Panc1 (cell line): ENCODE results near the gene DCAF17. TPM values are rescaled to one million over a fixed set of nuclear protein-coding genes. Genes with fewer than 3 reads are reported as not detected.

ENCODE experiments used
- ATAC-seq: fragments of 200-7000 bp; cut with Tn5 transposase; 2 replicates; pipeline ENCODE4 v1.9.1; 2020; ENCODE audit warnings: mild to moderate bottlenecking, moderate library complexity
- BruUV-seq: library from RNA; stranded (reverse); fragments of 400-500 nt; replicated peaks from 2 replicates; lab custom pipeline; 2021; lab: Mats Ljungman, UMichigan
- CTCF ChIA-PET: fragments of 300-600 bp; sonication (Branson Sonifier 250); formaldehyde crosslinking; loops from one replicate; lab custom pipeline; 2022; ENCODE audit warnings: antibody characterized with exemption; lab: Charles Lee
- POLR2A ChIA-PET: fragments of 300-600 bp; sonication (Branson Sonifier 250); formaldehyde crosslinking; loops from one replicate; lab custom pipeline; 2022; ENCODE audit warnings: antibody characterized with exemption; lab: Charles Lee
- DNase-seq: peaks from one replicate; pipeline ENCODE4 v3.0.0-alpha.2; 2010; ENCODE audit warnings: low read depth, low spot score
- H3K27ac ChIP-seq: 2 replicates; pipeline ENCODE4 v1.5.1; 2011; ENCODE audit warnings: mild to moderate bottlenecking, low read length, inconsistent platforms
- H3K27me3 ChIP-seq: fragments of 200-500 bp; sonication (Bioruptor generic); 2 replicates; pipeline ENCODE4 v1.6.0; 2014; ENCODE audit warnings: low read length, inconsistent platforms; ENCODE audit not compliant: control insufficient read depth, insufficient read depth
- H3K36me3 ChIP-seq: fragments of 200-500 bp; sonication (Bioruptor generic); 2 replicates; pipeline ENCODE4 v1.5.1; 2014; ENCODE audit warnings: inconsistent platforms, mild to moderate bottlenecking, low read length, moderate library complexity; ENCODE audit not compliant: control insufficient read depth, insufficient read depth
- H3K4me1 ChIP-seq: 2 replicates; pipeline ENCODE4 v1.5.1; 2011; ENCODE audit warnings: inconsistent platforms, mild to moderate bottlenecking, low read length, moderate library complexity; ENCODE audit not compliant: control insufficient read depth, insufficient read depth
- H3K4me3 ChIP-seq, 2 experiments: 2 replicates each; pipeline ENCODE4 v1.5.1; 2011 to 2012; ENCODE audit warnings: low read depth in 2 of 2, low read length in 2 of 2, mild to moderate bottlenecking in 2 of 2, inconsistent platforms in 1 of 2, moderate library complexity in 1 of 2
- H3K9me3 ChIP-seq: fragments of 200-500 bp; sonication (Bioruptor generic); 2 replicates; pipeline ENCODE4 v1.5.1; 2014; ENCODE audit warnings: low read depth, mild to moderate bottlenecking, inconsistent platforms, low read length, moderate library complexity; ENCODE audit not compliant: control insufficient read depth, insufficient read depth
- POLR2AphosphoS5 ChIP-seq: IDR thresholded peaks from 2 replicates; pipeline ENCODE4 v1.6.1; 2012; ENCODE audit warnings: mild to moderate bottlenecking, low read depth, low read length, moderate library complexity
- REST ChIP-seq, 2 experiments: IDR thresholded peaks; 2 replicates each; pipeline ENCODE4 v1.6.1; 2011 to 2012; ENCODE audit warnings: low read depth in 2 of 2, control low read depth in 1 of 2, low read length in 1 of 2, mild to moderate bottlenecking in 1 of 2, moderate library complexity in 1 of 2; ENCODE audit not compliant: insufficient read depth in 1 of 2
- SIN3A ChIP-seq: IDR thresholded peaks from 2 replicates; pipeline ENCODE4 v1.6.1; 2012; ENCODE audit warnings: low read depth, mild to moderate bottlenecking, low read length, moderate library complexity, borderline replicate concordance; ENCODE audit not compliant: insufficient read depth
- TCF7L2 ChIP-seq: IDR thresholded peaks from 2 replicates; pipeline ENCODE4 v1.6.1; 2011; ENCODE audit warnings: mild to moderate bottlenecking, low read depth, low read length, inconsistent platforms
- in situ Hi-C: cut with HindIII; loops from 2 replicates; pipeline ENCODE4 v1.10.0; 2016; ENCODE audit warnings: low sequenced_read_pairs, low pct_unique_long_range_greater_than_20kb
- intact Hi-C: fragments of 100-400 bp; cut with micrococcal nuclease; formaldehyde crosslinking; loops from one replicate; pipeline ENCODE4 v1.10.0; 2022; ENCODE audit not compliant: unreplicated experiment
- total RNA-seq: library from RNA; stranded (reverse); gene quantifications from one replicate; pipeline ENCODE4 v1.2.1, GENCODE V29; 2021; ENCODE audit not compliant: unreplicated experiment
- TF ChIP-seq, protein P1 (sequence below): fragments of 450-650 bp; IDR thresholded peaks from 2 replicates; pipeline ENCODE4 v1.5.1; 2017; ENCODE audit warnings: mild to moderate bottlenecking

Gene DCAF17
- total RNA-seq, 1 experiment from 2014 or later: 19.0 TPM

DNA sequence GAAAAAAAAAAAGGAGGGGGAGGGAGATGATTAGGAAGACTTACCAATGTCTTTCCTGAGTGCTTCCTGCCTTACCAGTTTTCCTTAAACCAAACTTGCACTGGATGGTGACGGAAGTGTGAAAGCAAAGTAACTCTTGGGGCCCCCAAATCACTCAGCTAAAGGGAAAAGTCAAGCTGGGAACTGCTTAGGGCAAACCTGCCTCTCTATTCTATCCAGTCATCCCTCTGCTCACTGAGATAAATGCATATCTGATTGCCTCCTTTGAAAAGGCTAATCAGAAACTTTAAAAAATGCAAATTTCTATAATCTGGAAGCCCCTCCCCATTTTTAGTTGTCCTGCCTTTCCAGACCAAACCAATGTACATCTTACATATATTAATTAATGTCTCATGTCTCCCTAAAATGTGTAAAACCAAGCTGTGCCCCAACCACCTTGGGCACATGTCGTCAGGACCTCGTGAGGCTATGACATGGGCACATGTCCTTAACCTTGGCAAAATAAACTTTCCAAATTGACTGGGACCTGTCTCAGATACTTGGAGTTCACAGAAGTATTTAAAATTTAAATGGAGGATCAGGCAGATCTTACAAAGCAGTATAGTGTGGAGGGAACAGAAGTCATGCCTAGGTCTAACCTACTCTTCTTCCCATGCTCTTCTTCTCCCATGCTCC lies 81.0 kb downstream of the DCAF17 start:
- DNase-seq (no peak), ATAC-seq (no peak)
- ChIA-PET POLR2A (no interaction called here), CTCF (no interaction called here)
- Histone ChIP-seq H3K27ac (no peak overlapping the region), H3K9me3 (no peaks in the 10 kb centered on the region), H3K27me3 (peaks cover 9% of the 10 kb centered on the region), H3K36me3 (no peaks in the 10 kb centered on the region), H3K4me3 (no peak overlapping the region), H3K4me1 (no peaks in the 10 kb centered on the region)
- TF ChIP-seq, protein P1, sequence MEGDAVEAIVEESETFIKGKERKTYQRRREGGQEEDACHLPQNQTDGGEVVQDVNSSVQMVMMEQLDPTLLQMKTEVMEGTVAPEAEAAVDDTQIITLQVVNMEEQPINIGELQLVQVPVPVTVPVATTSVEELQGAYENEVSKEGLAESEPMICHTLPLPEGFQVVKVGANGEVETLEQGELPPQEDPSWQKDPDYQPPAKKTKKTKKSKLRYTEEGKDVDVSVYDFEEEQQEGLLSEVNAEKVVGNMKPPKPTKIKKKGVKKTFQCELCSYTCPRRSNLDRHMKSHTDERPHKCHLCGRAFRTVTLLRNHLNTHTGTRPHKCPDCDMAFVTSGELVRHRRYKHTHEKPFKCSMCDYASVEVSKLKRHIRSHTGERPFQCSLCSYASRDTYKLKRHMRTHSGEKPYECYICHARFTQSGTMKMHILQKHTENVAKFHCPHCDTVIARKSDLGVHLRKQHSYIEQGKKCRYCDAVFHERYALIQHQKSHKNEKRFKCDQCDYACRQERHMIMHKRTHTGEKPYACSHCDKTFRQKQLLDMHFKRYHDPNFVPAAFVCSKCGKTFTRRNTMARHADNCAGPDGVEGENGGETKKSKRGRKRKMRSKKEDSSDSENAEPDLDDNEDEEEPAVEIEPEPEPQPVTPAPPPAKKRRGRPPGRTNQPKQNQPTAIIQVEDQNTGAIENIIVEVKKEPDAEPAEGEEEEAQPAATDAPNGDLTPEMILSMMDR: no peak
- no peak for TF ChIP-seq SIN3A
- intact Hi-C loops: no loop called here
- BruUV-seq: no TSS peak
- in situ Hi-C loops: no loop called here

DNA sequence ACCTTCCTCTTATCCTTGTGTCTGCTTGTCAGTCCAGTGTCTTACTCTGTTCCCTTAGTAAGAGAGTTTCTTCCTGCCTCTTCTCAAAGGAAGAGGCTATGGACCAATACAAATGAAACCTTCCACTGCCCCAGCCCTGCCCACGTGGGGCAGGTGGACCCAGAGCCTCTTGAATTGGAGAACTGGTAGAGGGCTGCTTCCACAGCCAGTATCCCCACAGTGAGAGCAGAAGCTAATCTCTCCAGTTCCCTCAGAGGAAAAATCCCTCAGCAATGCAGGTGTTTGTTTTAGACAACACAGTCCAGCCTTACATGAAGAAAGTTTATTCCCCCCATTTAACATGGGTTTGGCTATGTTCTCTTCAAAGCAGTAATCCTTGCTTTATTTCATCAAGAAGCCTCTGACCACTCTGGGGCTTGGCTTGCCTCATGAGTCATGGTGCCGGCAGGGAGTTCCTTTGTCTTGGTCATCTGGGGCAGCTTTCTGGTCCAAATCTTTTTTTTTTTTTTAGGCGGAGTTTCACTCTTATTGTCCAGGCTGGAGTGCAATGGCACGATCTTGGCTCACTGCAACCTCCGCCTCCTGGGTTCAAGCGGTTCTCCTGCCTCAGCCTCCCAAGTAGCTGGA lies 81.8 kb downstream of the DCAF17 start:
- intact Hi-C loops: no loop called here
- peaks cover 9% of the 10 kb centered on the region for H3K27me3 ChIP-seq
- no peaks in the 10 kb centered on the region for H3K9me3 ChIP-seq
- in situ Hi-C loops: no loop called here
- no peaks in the 10 kb centered on the region for H3K4me1 ChIP-seq
- BruUV-seq: no TSS peak
- TF ChIP-seq TCF7L2 (no peak), REST (IDR thresholded peaks at IDR 0.05; ENCODE audit: insufficient read depth in 1 of 2, low read depth in 2 of 2, low read length in 1 of 2) (no peak), POLR2AphosphoS5 (no peak), SIN3A (no peak)
- TF ChIP-seq, protein P1: no peak
- DNase-seq (no peak), ATAC-seq (no peak)
- H3K36me3 ChIP-seq: no peaks in the 10 kb centered on the region
- no peak overlapping the region for H3K27ac ChIP-seq
- H3K4me3 ChIP-seq: no peak overlapping the region
- ChIA-PET CTCF (no interaction called here), POLR2A (no interaction called here)
